ENCODE measurements around the gene BPIFB3.

The BPIFB3 gene

GRCh38 chr20:33067806-33068205 lies 14.1 kb downstream of the BPIFB3 start:
- DNase-seq, result no peak

- DNase-seq, result no peak
These were observed 14.7 kb downstream of the BPIFB3 start for GRCh38 chr20:33068251-33068939.

GRCh38 chr20:33069673-33070072 lies 16.0 kb downstream of the BPIFB3 start:
- DNase-seq, result no peak

- no peak for DNase-seq
These were observed 16.7 kb downstream of the BPIFB3 start for GRCh38 chr20:33070111-33071053.

GRCh38 chr20:33071198-33071597 lies 17.5 kb downstream of the BPIFB3 start:
- no peak for DNase-seq

- no peak for DNase-seq
These were observed 18.7 kb downstream of the BPIFB3 start for GRCh38 chr20:33072362-33072761.

- no peak for DNase-seq
These were observed 19.1 kb downstream of the BPIFB3 start for GRCh38 chr20:33072813-33073212.

- no peak for DNase-seq
These were observed 21.0 kb downstream of the BPIFB3 start for GRCh38 chr20:33074675-33075074.

GRCh38 chr20:33075281-33075680 lies 21.6 kb downstream of the BPIFB3 start:
- no peak for DNase-seq

- DNase-seq, result no peak
These were observed 23.1 kb downstream of the BPIFB3 start for GRCh38 chr20:33076662-33077372.

- DNase-seq, result no peak
These were observed 25.6 kb downstream of the BPIFB3 start, which contains the start of gene BPIFB4 for GRCh38 chr20:33079259-33079658. Gene BPIFB4 (plus strand): TSS chr20:33079643. CDS start chr20:33081527, 1,884 bp downstream.

GRCh38 chr20:33081411-33082154 lies 27.9 kb downstream of the BPIFB3 start:
- DNase-seq, result no peak

- DNase-seq, result no peak
These were observed 28.8 kb downstream of the BPIFB3 start for GRCh38 chr20:33082546-33082945.

- no peak for DNase-seq
These were observed 30.0 kb downstream of the BPIFB3 start for GRCh38 chr20:33083544-33084340.

GRCh38 chr20:33084722-33085121 lies 31.0 kb downstream of the BPIFB3 start:
- no peak for DNase-seq

GRCh38 chr20:33086052-33086722 lies 32.5 kb downstream of the BPIFB3 start:
- no peak for DNase-seq

GRCh38 chr20:33091147-33091546 lies 37.4 kb downstream of the BPIFB3 start:
- DNase-seq, result no peak

GRCh38 chr20:33091693-33092092 lies 38.0 kb downstream of the BPIFB3 start:
- DNase-seq, result no peak

GRCh38 chr20:33092361-33092760 lies 38.7 kb downstream of the BPIFB3 start:
- DNase-seq, result no peak

- no peak for DNase-seq
These were observed 39.4 kb downstream of the BPIFB3 start for GRCh38 chr20:33093074-33093473.

- DNase-seq, result no peak
These were observed 39.9 kb downstream of the BPIFB3 start for GRCh38 chr20:33093582-33093981.

All from NCI-H1417 treated with DMSO at 0.1 percent for 48 hours (cell line).